GM12891 (cell line): ENCODE results near the gene WTAP.

Source experiments
- POLR2A ChIP-seq: IDR thresholded peaks from 2 replicates; pipeline ENCODE4 v1.6.1; 2011; ENCODE audit warnings: low read depth, low read length, control low read depth
- TAF1 ChIP-seq: IDR thresholded peaks from 2 replicates; pipeline ENCODE4 v1.6.1; 2011; ENCODE audit warnings: low read depth, low read length, control low read depth

GRCh38 chr6:159701413-159701999, 25.8 kb upstream of the WTAP start:
- TF ChIP-seq TAF1 (no peak), POLR2A (no peak)
